B cell (primary cell): ENCODE data around the gene FMNL3. TPM values are rescaled to one million over a fixed set of nuclear protein-coding genes. Genes with fewer than 3 reads are reported as not detected.
A peak's percentile ranks its signal among the peaks of the same experiment; 100 is the strongest.

Source experiments
- ATAC-seq: fragments of 200-7000 bp; cut with Tn5 transposase; one replicate; pipeline ENCODE4 v1.10.0; 2021; ENCODE audit warnings: low read depth, mild to moderate bottlenecking, moderate number of reproducible peaks, moderate library complexity
- CTCF ChIA-PET: fragments of 350-600 bp; sonication (Branson Sonifier 250); formaldehyde crosslinking; loops from one replicate; lab custom pipeline; 2021; ENCODE audit warnings: antibody characterized with exemption, inconsistent platforms; lab: Charles Lee
- POLR2A ChIA-PET: fragments of 350-600 bp; sonication (Branson Sonifier 250); formaldehyde crosslinking; loops from one replicate; lab custom pipeline; 2021; ENCODE audit warnings: antibody characterized with exemption; lab: Charles Lee
- DNase-seq: peaks from one replicate; pipeline ENCODE4 v3.0.0; 2013
- H2AFZ ChIP-seq: 2 replicates; pipeline ENCODE4 v1.6.1; 2012; ENCODE audit warnings: mild to moderate bottlenecking, low read depth, low read length; ENCODE audit not compliant: insufficient read depth, poor library complexity, severe bottlenecking
- H3K27ac ChIP-seq, 2 donors: 1 replicate in 1 of 2; 2 replicates in 1 of 2; pipeline ENCODE4 v1.5.1; 2012 to 2013; ENCODE audit warnings: low read length in 2 of 2, mild to moderate bottlenecking in 2 of 2, moderate library complexity in 1 of 2
- H3K27me3 ChIP-seq, 4 experiments: fragments of 200-600 bp in 1 of 4; sonication (generic) in 1 of 4; replicated peaks in 1 of 4; 1 replicate in 2 of 4; 2 replicates in 2 of 4; pipeline versions ENCODE4 v1.6.1 to v1.7.0; 2013 to 2016; ENCODE audit warnings: low read length in 3 of 4, mild to moderate bottlenecking in 2 of 4, mixed read lengths in 1 of 4, moderate library complexity in 1 of 4; ENCODE audit not compliant: insufficient read depth in 4 of 4, control insufficient read depth in 3 of 4; ENCODE audit errors: control extremely low read depth in 1 of 4
- H3K36me3 ChIP-seq, 2 experiments: replicated peaks in 1 of 2; 1 replicate in 1 of 2; 2 replicates in 1 of 2; pipeline versions ENCODE4 v1.6.1 to v1.7.1; 2013; ENCODE audit warnings: low read length in 1 of 2; ENCODE audit not compliant: insufficient read depth in 2 of 2, control insufficient read depth in 1 of 2; ENCODE audit errors: control extremely low read depth in 1 of 2, extremely low read depth in 1 of 2
- H3K4me1 ChIP-seq, 2 donors: fragments of 200-600 bp in 1 of 2; sonication (generic) in 1 of 2; 1 replicate in 1 of 2; 2 replicates in 1 of 2; pipeline versions ENCODE4 v1.5.1 to v1.6.1; 2013 to 2017; ENCODE audit warnings: low read length in 2 of 2; ENCODE audit not compliant: control insufficient read depth in 2 of 2, insufficient read depth in 2 of 2
- H3K4me2 ChIP-seq: replicated peaks from 2 replicates; pipeline ENCODE3; 2012; ENCODE audit warnings: mild to moderate bottlenecking, low read depth, low read length; ENCODE audit not compliant: poor library complexity, severe bottlenecking
- H3K4me3 ChIP-seq, 5 experiments: fragments of 200-600 bp in 1 of 5; sonication (generic) in 1 of 5; 1 replicate in 3 of 5; 2 replicates in 2 of 5; pipeline versions ENCODE4 v1.5.1 to v1.7.0; 2011 to 2016; ENCODE audit warnings: low read length in 4 of 5, mild to moderate bottlenecking in 4 of 5, low read depth in 2 of 5, control low read depth in 1 of 5, moderate library complexity in 1 of 5; ENCODE audit not compliant: insufficient read depth in 1 of 5; ENCODE audit errors: control extremely low read depth in 1 of 5, extremely low read depth in 1 of 5
- H3K79me2 ChIP-seq: fragments of 200-600 bp; sonication (generic); one replicate; pipeline ENCODE4 v1.6.0; 2016; ENCODE audit warnings: low read length; ENCODE audit not compliant: control insufficient read depth, insufficient read depth
- H3K9ac ChIP-seq: fragments of 200-600 bp; sonication (generic); 2 replicates; pipeline ENCODE4 v1.6.1; 2017; ENCODE audit warnings: mild to moderate bottlenecking, low read length, moderate library complexity
- H3K9me3 ChIP-seq, 3 donors: one replicate each; pipeline versions ENCODE4 v1.6.1 to v1.7.1; 2013; ENCODE audit warnings: low read length in 2 of 3; ENCODE audit not compliant: control insufficient read depth in 2 of 3, insufficient read depth in 1 of 3; ENCODE audit errors: control extremely low read depth in 1 of 3
- H4K20me1 ChIP-seq: 2 replicates; pipeline ENCODE4 v1.6.0; 2012; ENCODE audit warnings: mild to moderate bottlenecking, low read length; ENCODE audit not compliant: insufficient read depth, control insufficient read depth, poor library complexity, severe bottlenecking
- H3K27ac Mint-ChIP-seq: one replicate; pipeline ENCODE4 v1.8.0; 2021; ENCODE audit warnings: mixed read lengths
- H3K27me3 Mint-ChIP-seq: one replicate; pipeline ENCODE4 v1.8.0; 2021; ENCODE audit warnings: mixed read lengths
- H3K4me1 Mint-ChIP-seq: one replicate; pipeline ENCODE4 v1.8.0; 2021; ENCODE audit warnings: mixed read lengths
- H3K4me3 Mint-ChIP-seq: one replicate; pipeline ENCODE4 v1.8.0; 2021; ENCODE audit warnings: mixed read lengths
- H3K9me3 Mint-ChIP-seq: one replicate; pipeline ENCODE4 v1.8.0; 2022; ENCODE audit warnings: mixed read lengths; ENCODE audit not compliant: insufficient read depth
- EZH2 ChIP-seq: IDR thresholded peaks from 2 replicates; pipeline ENCODE4 v1.6.1; 2012; ENCODE audit warnings: borderline replicate concordance, low read depth, mild to moderate bottlenecking, moderate library complexity, low read length; ENCODE audit not compliant: insufficient read depth, poor library complexity, severe bottlenecking
- WGBS: methylation state at CpG from one replicate; pipeline ENCODE4 v1.1.5; 2013; ENCODE audit warnings: missing lambda C conversion rate; ENCODE audit not compliant: insufficient coverage; 5-methylcytosine and 5-hydroxymethylcytosine counted together
- intact Hi-C: fragments of 100-400 bp; cut with micrococcal nuclease; formaldehyde crosslinking; loops from one replicate; pipeline ENCODE4 v1.10.0; 2022
- polyA plus RNA-seq: library from polyadenylated mRNA; depleted of rRNA; stranded (reverse); fragments of >200 nt; gene quantifications from 2 replicates; pipeline ENCODE4 v1.2.3, GENCODE V29; 2012
- total RNA-seq, 2 donors: library from RNA; stranded (reverse); fragments of 120-200 nt in 1 of 2; gene quantifications; 1 replicate in 1 of 2; 2 replicates in 1 of 2; pipeline versions ENCODE4 v1.2.3 to v1.2.4, GENCODE V29; 2013 to 2022
- TF ChIP-seq, protein P1 (sequence below): fragments of 200-600 bp; IDR thresholded peaks from one replicate; pipeline ENCODE4 v1.8.0; 2022; ENCODE audit warnings: antibody characterized with exemption, mild to moderate bottlenecking

FMNL3 gene
- total and polyA plus RNA-seq, 2 donors (not counting 1 experiment from before 2014, with no cell fraction given), result 19.3 to 69.9 TPM

DNA sequence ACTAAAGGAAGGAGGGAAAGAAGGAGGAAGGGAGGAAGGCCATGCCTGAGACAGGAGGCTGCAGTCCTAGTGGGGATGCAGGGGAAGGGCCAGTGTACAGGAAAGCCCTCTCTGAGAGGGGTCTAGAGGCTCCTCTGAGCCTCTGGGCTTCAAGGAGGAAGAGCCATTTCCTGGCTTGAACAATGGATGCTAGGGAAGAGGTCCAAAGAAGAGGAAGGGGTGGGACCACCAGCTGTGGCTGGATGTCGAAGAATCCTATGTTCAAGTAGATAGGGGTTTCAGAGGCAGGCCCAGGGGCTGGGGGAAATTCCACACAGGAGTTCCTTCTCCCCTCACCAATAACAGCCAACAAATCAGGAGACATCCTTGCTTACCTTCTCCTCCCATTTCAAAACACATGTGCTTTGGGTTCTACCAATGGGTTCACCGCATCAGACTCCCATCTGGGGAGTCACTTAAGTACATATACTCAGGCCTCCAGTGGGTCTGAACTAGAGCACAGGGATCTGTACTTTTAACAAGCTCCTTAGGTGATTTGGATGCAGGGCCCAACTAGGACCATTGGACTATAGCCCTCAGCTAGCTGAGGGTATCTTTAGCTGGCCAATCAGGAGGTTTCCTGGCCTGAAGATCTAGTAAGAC lies 51.5 kb downstream of the FMNL3 start:
- WGBS, result 100% methylated on average over 1 of the region's 2 CpGs
- peaks cover 3 to 14% of the 10 kb centered on the region in 2 donors for H3K4me1 ChIP-seq
- no peak overlapping the region for H3K4me3 ChIP-seq
- TF ChIP-seq, protein P1, sequence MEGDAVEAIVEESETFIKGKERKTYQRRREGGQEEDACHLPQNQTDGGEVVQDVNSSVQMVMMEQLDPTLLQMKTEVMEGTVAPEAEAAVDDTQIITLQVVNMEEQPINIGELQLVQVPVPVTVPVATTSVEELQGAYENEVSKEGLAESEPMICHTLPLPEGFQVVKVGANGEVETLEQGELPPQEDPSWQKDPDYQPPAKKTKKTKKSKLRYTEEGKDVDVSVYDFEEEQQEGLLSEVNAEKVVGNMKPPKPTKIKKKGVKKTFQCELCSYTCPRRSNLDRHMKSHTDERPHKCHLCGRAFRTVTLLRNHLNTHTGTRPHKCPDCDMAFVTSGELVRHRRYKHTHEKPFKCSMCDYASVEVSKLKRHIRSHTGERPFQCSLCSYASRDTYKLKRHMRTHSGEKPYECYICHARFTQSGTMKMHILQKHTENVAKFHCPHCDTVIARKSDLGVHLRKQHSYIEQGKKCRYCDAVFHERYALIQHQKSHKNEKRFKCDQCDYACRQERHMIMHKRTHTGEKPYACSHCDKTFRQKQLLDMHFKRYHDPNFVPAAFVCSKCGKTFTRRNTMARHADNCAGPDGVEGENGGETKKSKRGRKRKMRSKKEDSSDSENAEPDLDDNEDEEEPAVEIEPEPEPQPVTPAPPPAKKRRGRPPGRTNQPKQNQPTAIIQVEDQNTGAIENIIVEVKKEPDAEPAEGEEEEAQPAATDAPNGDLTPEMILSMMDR, result no peak
- TF ChIP-seq EZH2, result no peak
- H3K27ac Mint-ChIP-seq, result no peak overlapping the region
- no peak overlapping the region for H2AFZ ChIP-seq
- peaks cover 24% of the 10 kb centered on the region for H3K4me1 Mint-ChIP-seq
- ChIA-PET POLR2A (interaction anchor here (0.9 to 2.2 kb wide), 3 partner anchors 10 to 52 kb away, joined by 3 to 6 read pairs (median 3); partner anchors contain the start of gene FMNL3), CTCF (interaction anchor here (0.7 to 3.4 kb wide), 7 partner anchors 9 to 48 kb away, joined by 3 to 16 read pairs (median 4); no protein-coding TSS in a partner anchor)
- ATAC-seq (no peak), DNase-seq (no peak)
- H3K79me2 ChIP-seq, result peaks cover 43% of the 10 kb centered on the region
- H3K4me2 ChIP-seq, result no peak overlapping the region
- H3K27ac ChIP-seq, result no peak overlapping the region
- no peak overlapping the region for H3K4me3 Mint-ChIP-seq
- peaks cover 6% of the 10 kb centered on the region for H4K20me1 ChIP-seq
- H3K36me3 ChIP-seq, result peaks cover 4 to 78% of the 10 kb centered on the region in 2 experiments
- no peaks in the 10 kb centered on the region for H3K9me3 Mint-ChIP-seq
- H3K9me3 ChIP-seq, result no peaks in the 10 kb centered on the region
- H3K27me3 ChIP-seq, result no peaks in the 10 kb centered on the region
- no peaks in the 10 kb centered on the region for H3K27me3 Mint-ChIP-seq
- intact Hi-C loops, result no loop called here
- no peak overlapping the region for H3K9ac ChIP-seq

DNA sequence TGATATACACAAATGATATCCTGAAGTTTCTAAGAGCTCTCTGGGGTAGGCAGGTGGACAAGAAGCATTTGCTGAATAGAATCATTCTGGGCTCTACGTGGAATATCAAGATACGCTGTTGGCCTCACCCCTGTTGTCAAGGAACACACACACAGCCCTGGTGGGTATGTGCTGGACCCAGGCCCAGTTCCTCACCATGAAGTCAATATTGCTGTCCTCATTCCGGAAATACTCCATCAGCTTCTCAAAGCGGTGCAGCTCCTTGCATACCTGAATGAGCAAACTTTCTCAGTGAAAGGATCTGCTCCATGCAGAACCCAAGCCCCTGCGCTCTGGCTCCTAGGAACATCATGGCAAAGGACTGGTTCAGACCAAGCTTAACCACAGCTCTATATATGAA lies 52.5 kb downstream of the FMNL3 start:
- ChIA-PET POLR2A (interaction anchor here (0.6 kb wide), 1 partner anchor 23 kb away, joined by 5 read pairs; no protein-coding TSS in a partner anchor), CTCF (interaction anchor here (1.0 to 3.4 kb wide), 9 partner anchors 8 to 56 kb away, joined by 3 to 16 read pairs (median 5); partner anchors contain the start of gene FMNL3)
- peaks cover 0 to 7% of the 10 kb centered on the region in 2 donors for H3K4me1 ChIP-seq
- no peak for ATAC-seq
- H3K4me3 ChIP-seq, result no peak overlapping the region
- H4K20me1 ChIP-seq, result peaks cover 6% of the 10 kb centered on the region
- peaks cover 33% of the 10 kb centered on the region for H3K79me2 ChIP-seq
- H3K27ac ChIP-seq, result no peak overlapping the region
- Mint-ChIP-seq H3K27me3 (no peaks in the 10 kb centered on the region), H3K4me3 (no peak overlapping the region), H3K9me3 (no peaks in the 10 kb centered on the region), H3K27ac (peak overlapping the region; percentile 48), H3K4me1 (peaks cover 18% of the 10 kb centered on the region)
- H3K4me2 ChIP-seq, result no peak overlapping the region
- DNase-seq, result no peak
- no peaks in the 10 kb centered on the region for H3K9me3 ChIP-seq
- no peaks in the 10 kb centered on the region for H3K27me3 ChIP-seq
- intact Hi-C loops, result no loop called here
- H3K36me3 ChIP-seq, result peaks cover 4 to 87% of the 10 kb centered on the region in 2 experiments
- no peak overlapping the region for H2AFZ ChIP-seq
- H3K9ac ChIP-seq, result no peak overlapping the region
- WGBS, result 100% methylated on average over 4 of the region's 5 CpGs
- no peak for TF ChIP-seq EZH2
- TF ChIP-seq, protein P1, result no peak
